GM12878 (cell line): Measurements from ENCODE around the gene CCDC27. TPM values are rescaled to one million over a fixed set of nuclear protein-coding genes. Genes with fewer than 3 reads are reported as not detected.
A peak's percentile ranks its signal among the peaks of the same experiment; 100 is the strongest.

ENCODE experiments used
- CBX3 ChIP-seq: fragments of 200-600 bp; sonication (generic); IDR thresholded peaks from 2 replicates; pipeline ENCODE4 v1.6.1; 2016; ENCODE audit warnings: low read depth, borderline replicate concordance
- IKZF1 ChIP-seq: fragments of 450-650 bp; conservative IDR thresholded peaks from 2 replicates; pipeline ENCODE4 v1.6.1; 2017; ENCODE audit warnings: antibody characterized with exemption, mild to moderate bottlenecking
- MEF2A ChIP-seq: IDR thresholded peaks from 2 replicates; pipeline ENCODE4 v1.6.1; 2011; ENCODE audit warnings: low read depth, mild to moderate bottlenecking, low read length, moderate library complexity; ENCODE audit not compliant: insufficient read depth
- MXI1 ChIP-seq: fragments of 150-350 bp; IDR thresholded peaks from 2 replicates; pipeline ENCODE4 v1.6.1; 2011; ENCODE audit warnings: low read depth, mild to moderate bottlenecking, inconsistent platforms, low read length, improper control_type of control experiment
- NBN ChIP-seq: fragments of 450-650 bp; IDR thresholded peaks from 2 replicates; pipeline ENCODE4 v1.6.1; 2016
- NR2C1 ChIP-seq: fragments of 450-650 bp; IDR thresholded peaks from 2 replicates; pipeline ENCODE4 v1.6.1; 2017; ENCODE audit warnings: antibody characterized with exemption, mild to moderate bottlenecking, moderate library complexity
- NRF1 ChIP-seq: conservative IDR thresholded peaks from 2 replicates; pipeline ENCODE4 v1.6.1; 2011; ENCODE audit warnings: mild to moderate bottlenecking, low read depth, low read length, improper control_type of control experiment
- POLR2AphosphoS5 ChIP-seq: IDR thresholded peaks from 2 replicates; pipeline ENCODE4 v1.6.1; 2011; ENCODE audit warnings: mild to moderate bottlenecking, low read length, inconsistent platforms
- RB1 ChIP-seq: fragments of 450-650 bp; formaldehyde crosslinking; IDR thresholded peaks from 2 replicates; pipeline ENCODE4 v1.6.1; 2017; ENCODE audit warnings: mild to moderate bottlenecking, borderline replicate concordance
- SUZ12 ChIP-seq: fragments of 200-600 bp; sonication (generic); IDR thresholded peaks from one replicate; pipeline ENCODE4 v1.6.1; 2018; ENCODE audit warnings: antibody characterized with exemption, mild to moderate bottlenecking; ENCODE audit not compliant: unreplicated experiment
- TAF1 ChIP-seq: IDR thresholded peaks from 2 replicates; pipeline ENCODE4 v1.6.1; 2011; ENCODE audit warnings: mild to moderate bottlenecking, low read depth, low read length, borderline replicate concordance
- polyA plus RNA-seq, 11 experiments: library from polyadenylated mRNA; depleted of rRNA in 4 of 11; unstranded in 6 of 11; stranded (reverse) in 5 of 11; fragments of >200 nt; fragmentation: Nextera tagmentation in 4 of 11; fragmentation: Illumina TruSeq in 1 of 11; extraction: Ambion mirVana in 4 of 11; extraction: Trizol in 1 of 11; gene quantifications; 1 replicate in 1 of 11; 2 replicates in 10 of 11; pipeline versions ENCODE4 v1.2.1 to v1.2.3, GENCODE V29; 2011 to 2016; ENCODE audit warnings: inconsistent platforms in 2 of 11, missing spikeins in 2 of 11, low read depth in 1 of 11
- total RNA-seq, 4 experiments: library from RNA; depleted of rRNA in 3 of 4; stranded (reverse); fragments of >200 nt in 3 of 4; fragmentation: Illumina TruSeq in 1 of 4; extraction: Trizol in 1 of 4; gene quantifications; 2 replicates each; pipeline versions ENCODE4 v1.2.1 to v1.2.3, GENCODE V29; 2013 to 2021
- TF ChIP-seq, protein P1 (sequence below): fragments of 450-650 bp; formaldehyde crosslinking; IDR thresholded peaks from 2 replicates; pipeline ENCODE4 v1.4.0; 2020; ENCODE audit warnings: mild to moderate bottlenecking, moderate library complexity
- TF ChIP-seq, protein P2 (sequence below): IDR thresholded peaks from 2 replicates; pipeline ENCODE4 v1.6.1; 2012; ENCODE audit warnings: low read length, inconsistent platforms
- TF ChIP-seq, protein P3 (sequence below): fragments of 150-350 bp; IDR thresholded peaks from 2 replicates; pipeline ENCODE4 v1.6.1; 2014; ENCODE audit warnings: mild to moderate bottlenecking, low read depth, low read length
- TF ChIP-seq, protein P4 (sequence below): IDR thresholded peaks from 2 replicates; pipeline ENCODE4 v1.6.1; 2011; ENCODE audit warnings: mild to moderate bottlenecking, low read depth, low read length, moderate library complexity; ENCODE audit not compliant: insufficient replicate concordance
- TF ChIP-seq, protein P5 (sequence below): fragments of 450-650 bp; IDR thresholded peaks from 2 replicates; pipeline ENCODE4 v1.6.1; 2016; ENCODE audit warnings: mild to moderate bottlenecking
- TF ChIP-seq, protein P6 (sequence below): fragments of 450-650 bp; IDR thresholded peaks from 2 replicates; pipeline ENCODE4 v1.6.1; 2016; ENCODE audit warnings: mild to moderate bottlenecking

The CCDC27 gene
- total and polyA plus RNA-seq, 10 of the 15 experiments (the other 5 are each of a cell fraction or from before 2014, with no cell fraction given): 0.05 TPM; not detected in 9

DNA sequence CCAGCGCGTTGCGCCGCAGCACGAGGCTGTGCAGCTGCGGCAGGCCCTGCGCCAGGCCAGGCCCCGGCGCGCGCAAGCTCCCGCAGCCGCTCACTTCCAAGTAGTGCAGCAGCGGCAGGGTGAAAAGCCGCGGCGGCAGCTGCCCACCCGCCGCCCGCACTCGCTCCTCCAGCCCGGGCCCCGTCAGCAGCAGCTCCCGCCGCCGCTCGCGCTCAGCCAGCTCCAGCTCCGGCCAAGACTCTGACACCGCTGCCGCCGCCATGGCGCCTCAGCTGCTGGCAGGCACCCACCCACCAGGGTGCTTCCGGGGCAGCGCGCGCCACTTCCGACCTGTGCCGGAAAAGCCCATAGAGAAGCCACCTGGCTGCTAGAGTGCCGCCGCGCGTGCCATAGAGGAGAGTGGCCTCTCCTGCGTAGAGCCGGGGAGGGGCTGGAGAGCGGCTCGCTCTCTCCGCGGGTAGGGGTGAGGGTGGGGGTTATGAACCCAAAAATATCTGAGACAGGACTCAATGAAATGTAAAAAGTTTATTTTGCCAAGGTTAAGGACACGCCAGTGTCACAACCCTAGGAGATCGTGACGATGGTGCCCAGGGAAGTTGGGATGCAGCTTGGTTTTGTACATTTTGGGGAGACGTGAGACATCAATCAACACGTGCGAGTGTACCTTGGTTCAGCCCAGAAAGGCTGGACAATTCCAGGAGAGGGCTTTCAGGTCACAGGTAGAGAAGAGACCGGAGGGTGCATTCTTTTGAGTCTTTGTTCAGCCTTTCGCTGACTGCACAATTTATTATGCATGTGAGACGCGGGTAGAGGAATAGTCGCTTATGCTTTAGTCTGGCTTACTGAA lies 44.2 kb downstream of the CCDC27 start, which contains the start of gene LRRC47 (continued):
- peak; percentile 40 for TF ChIP-seq MXI1
- no peak for TF ChIP-seq SUZ12
- TF ChIP-seq, protein P1, sequence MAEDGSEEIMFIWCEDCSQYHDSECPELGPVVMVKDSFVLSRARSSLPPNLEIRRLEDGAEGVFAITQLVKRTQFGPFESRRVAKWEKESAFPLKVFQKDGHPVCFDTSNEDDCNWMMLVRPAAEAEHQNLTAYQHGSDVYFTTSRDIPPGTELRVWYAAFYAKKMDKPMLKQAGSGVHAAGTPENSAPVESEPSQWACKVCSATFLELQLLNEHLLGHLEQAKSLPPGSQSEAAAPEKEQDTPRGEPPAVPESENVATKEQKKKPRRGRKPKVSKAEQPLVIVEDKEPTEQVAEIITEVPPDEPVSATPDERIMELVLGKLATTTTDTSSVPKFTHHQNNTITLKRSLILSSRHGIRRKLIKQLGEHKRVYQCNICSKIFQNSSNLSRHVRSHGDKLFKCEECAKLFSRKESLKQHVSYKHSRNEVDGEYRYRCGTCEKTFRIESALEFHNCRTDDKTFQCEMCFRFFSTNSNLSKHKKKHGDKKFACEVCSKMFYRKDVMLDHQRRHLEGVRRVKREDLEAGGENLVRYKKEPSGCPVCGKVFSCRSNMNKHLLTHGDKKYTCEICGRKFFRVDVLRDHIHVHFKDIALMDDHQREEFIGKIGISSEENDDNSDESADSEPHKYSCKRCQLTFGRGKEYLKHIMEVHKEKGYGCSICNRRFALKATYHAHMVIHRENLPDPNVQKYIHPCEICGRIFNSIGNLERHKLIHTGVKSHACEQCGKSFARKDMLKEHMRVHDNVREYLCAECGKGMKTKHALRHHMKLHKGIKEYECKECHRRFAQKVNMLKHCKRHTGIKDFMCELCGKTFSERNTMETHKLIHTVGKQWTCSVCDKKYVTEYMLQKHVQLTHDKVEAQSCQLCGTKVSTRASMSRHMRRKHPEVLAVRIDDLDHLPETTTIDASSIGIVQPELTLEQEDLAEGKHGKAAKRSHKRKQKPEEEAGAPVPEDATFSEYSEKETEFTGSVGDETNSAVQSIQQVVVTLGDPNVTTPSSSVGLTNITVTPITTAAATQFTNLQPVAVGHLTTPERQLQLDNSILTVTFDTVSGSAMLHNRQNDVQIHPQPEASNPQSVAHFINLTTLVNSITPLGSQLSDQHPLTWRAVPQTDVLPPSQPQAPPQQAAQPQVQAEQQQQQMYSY (CRISPR knock-in tag): no peak
- TF ChIP-seq POLR2AphosphoS5: peak; percentile 59; the same call in 1 of the 2 replicates
- TF ChIP-seq MEF2A: 0 out of 2 replicates have a peak, but pooled peaks have one; percentile 16
- no peak for TF ChIP-seq CBX3
- TF ChIP-seq, protein P2, sequence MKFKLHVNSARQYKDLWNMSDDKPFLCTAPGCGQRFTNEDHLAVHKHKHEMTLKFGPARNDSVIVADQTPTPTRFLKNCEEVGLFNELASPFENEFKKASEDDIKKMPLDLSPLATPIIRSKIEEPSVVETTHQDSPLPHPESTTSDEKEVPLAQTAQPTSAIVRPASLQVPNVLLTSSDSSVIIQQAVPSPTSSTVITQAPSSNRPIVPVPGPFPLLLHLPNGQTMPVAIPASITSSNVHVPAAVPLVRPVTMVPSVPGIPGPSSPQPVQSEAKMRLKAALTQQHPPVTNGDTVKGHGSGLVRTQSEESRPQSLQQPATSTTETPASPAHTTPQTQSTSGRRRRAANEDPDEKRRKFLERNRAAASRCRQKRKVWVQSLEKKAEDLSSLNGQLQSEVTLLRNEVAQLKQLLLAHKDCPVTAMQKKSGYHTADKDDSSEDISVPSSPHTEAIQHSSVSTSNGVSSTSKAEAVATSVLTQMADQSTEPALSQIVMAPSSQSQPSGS: no peak
- peak; percentile 98 for TF ChIP-seq NR2C1
- peak; percentile 70 for TF ChIP-seq NBN
- peak; percentile 82; the same call in 1 of the 2 replicates for TF ChIP-seq RB1
- peak; percentile 87 for TF ChIP-seq TAF1
- TF ChIP-seq, protein P3, sequence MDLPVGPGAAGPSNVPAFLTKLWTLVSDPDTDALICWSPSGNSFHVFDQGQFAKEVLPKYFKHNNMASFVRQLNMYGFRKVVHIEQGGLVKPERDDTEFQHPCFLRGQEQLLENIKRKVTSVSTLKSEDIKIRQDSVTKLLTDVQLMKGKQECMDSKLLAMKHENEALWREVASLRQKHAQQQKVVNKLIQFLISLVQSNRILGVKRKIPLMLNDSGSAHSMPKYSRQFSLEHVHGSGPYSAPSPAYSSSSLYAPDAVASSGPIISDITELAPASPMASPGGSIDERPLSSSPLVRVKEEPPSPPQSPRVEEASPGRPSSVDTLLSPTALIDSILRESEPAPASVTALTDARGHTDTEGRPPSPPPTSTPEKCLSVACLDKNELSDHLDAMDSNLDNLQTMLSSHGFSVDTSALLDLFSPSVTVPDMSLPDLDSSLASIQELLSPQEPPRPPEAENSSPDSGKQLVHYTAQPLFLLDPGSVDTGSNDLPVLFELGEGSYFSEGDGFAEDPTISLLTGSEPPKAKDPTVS: no peak
- TF ChIP-seq IKZF1: peak; percentile 96
- TF ChIP-seq, protein P4, sequence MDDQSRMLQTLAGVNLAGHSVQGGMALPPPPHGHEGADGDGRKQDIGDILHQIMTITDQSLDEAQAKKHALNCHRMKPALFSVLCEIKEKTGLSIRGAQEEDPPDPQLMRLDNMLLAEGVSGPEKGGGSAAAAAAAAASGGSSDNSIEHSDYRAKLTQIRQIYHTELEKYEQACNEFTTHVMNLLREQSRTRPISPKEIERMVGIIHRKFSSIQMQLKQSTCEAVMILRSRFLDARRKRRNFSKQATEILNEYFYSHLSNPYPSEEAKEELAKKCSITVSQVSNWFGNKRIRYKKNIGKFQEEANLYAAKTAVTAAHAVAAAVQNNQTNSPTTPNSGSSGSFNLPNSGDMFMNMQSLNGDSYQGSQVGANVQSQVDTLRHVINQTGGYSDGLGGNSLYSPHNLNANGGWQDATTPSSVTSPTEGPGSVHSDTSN: no peak
- no peak for TF ChIP-seq NRF1
- TF ChIP-seq, protein P5, sequence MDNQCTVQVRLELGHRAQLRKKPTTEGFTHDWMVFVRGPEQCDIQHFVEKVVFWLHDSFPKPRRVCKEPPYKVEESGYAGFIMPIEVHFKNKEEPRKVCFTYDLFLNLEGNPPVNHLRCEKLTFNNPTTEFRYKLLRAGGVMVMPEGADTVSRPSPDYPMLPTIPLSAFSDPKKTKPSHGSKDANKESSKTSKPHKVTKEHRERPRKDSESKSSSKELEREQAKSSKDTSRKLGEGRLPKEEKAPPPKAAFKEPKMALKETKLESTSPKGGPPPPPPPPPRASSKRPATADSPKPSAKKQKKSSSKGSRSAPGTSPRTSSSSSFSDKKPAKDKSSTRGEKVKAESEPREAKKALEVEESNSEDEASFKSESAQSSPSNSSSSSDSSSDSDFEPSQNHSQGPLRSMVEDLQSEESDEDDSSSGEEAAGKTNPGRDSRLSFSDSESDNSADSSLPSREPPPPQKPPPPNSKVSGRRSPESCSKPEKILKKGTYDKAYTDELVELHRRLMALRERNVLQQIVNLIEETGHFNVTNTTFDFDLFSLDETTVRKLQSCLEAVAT: peak; percentile 89
- TF ChIP-seq, protein P6, sequence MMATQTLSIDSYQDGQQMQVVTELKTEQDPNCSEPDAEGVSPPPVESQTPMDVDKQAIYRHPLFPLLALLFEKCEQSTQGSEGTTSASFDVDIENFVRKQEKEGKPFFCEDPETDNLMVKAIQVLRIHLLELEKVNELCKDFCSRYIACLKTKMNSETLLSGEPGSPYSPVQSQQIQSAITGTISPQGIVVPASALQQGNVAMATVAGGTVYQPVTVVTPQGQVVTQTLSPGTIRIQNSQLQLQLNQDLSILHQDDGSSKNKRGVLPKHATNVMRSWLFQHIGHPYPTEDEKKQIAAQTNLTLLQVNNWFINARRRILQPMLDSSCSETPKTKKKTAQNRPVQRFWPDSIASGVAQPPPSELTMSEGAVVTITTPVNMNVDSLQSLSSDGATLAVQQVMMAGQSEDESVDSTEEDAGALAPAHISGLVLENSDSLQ: peak; percentile 52
